ENCODE results near the gene TIA1. TPM values are rescaled to one million over a fixed set of nuclear protein-coding genes. Genes with fewer than 3 reads are reported as not detected.

The TIA1 gene
- total RNA-seq, 1 experiment from 2014 or later = 94.1 TPM

DNA sequence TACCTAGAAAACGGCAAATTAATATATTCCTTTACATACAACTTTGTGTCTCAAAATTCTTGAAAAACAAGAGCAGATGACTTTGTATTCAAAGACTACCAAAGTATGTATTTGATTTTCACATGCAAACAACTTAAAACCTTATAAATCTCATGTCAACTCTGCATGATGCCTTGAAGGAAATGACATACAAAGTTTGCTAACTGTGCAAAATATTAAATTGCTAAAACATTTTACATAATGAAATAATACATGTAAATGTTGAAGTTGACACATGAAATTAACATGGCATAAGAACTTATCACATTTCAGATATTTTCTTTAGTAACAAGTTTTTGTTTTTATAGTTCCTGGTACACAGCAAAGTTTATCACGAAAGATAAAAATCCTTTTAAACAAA lies 36.8 kb downstream of the TIA1 start:
- Histone ChIP-seq H3K4me2 (ENCODE audit: low read length) (no peak overlapping the region), H3K79me2 (ENCODE audit: insufficient read depth, low read length) (no peaks in the 10 kb centered on the region), H3K9ac (ENCODE audit: low read length) (no peak overlapping the region), H2AFZ (ENCODE audit: low read depth, low read length, poor library complexity, severe bottlenecking) (no peak overlapping the region), H3K9me3 (ENCODE audit: control insufficient read depth in 1 of 2, insufficient read depth in 1 of 2, low read depth in 1 of 2, low read length in 2 of 2) (no peaks in the 10 kb centered on the region), H3K4me3 (replicated peaks in 1 of 2; ENCODE audit: low read depth in 1 of 2, low read length in 2 of 2) (no peak overlapping the region), H3K27me3 (ENCODE audit: insufficient read depth, low read length) (no peaks in the 10 kb centered on the region), H4K20me1 (ENCODE audit: insufficient read depth) (no peaks in the 10 kb centered on the region), H3K9me2 (ENCODE audit: insufficient read depth) (no peaks in the 10 kb centered on the region), H3K36me3 (ENCODE audit: control insufficient read depth in 1 of 2, insufficient read depth in 2 of 2, low read length in 2 of 2) (peaks cover 17 to 37% of the 10 kb centered on the region in 2 experiments; a peak in 3 of 4 replicates), H3K27ac (ENCODE audit: low read depth, low read length) (no peak overlapping the region), H3K4me1 (ENCODE audit: control insufficient read depth in 1 of 2, insufficient read depth in 2 of 2, low read length in 2 of 2) (no peaks in the 10 kb centered on the region)
- POLR2A ChIA-PET = no interaction called here
- RAD21 ChIA-PET (ENCODE audit: low non-redundant PET in 1 of 2, low total read pairs in 2 of 2, uncharacterized antibody in 2 of 2, unreplicated experiment in 2 of 2) = no interaction called here
- no peak for ATAC-seq
- no peak for TF ChIP-seq CEBPB (IDR thresholded peaks at IDR 0.05; ENCODE audit: low read depth)
- no peak for TF ChIP-seq EZH2phosphoT487 (IDR thresholded peaks at IDR 0.05; ENCODE audit: borderline replicate concordance)
- no peak for TF ChIP-seq CBX3 (IDR thresholded peaks at IDR 0.05; ENCODE audit: low read depth)
- no TSS peak for BruUV-seq (replicated peaks)
- intact Hi-C loops (cut with micrococcal nuclease) = no loop called here
- CTCF ChIA-PET = no interaction called here
- DNase-seq (ENCODE audit: low read depth, low spot score) = no peak

DNA sequence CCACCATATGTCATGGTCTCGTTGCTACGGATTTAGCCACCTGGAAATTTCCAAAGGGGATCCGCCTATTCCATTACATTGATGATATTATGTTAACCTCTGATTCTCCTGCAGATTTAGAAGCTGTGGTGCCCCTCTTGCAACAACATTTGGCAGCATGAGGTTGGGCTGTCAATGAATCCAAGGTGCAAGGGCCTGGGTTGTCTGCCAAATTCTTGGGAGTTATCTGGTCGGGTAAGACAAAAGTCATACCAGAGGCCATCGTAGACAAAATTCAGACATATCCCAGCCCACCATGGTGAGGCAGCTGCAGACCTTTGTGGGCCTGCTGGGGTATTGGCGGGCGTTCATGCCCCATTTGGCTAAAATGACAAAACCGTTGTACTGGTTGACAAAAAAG lies 44.0 kb downstream of the TIA1 start:
- no peak overlapping the region for H3K27ac ChIP-seq (ENCODE audit: low read depth, low read length)
- intact Hi-C loops (cut with micrococcal nuclease) = no loop called here
- H3K79me2 ChIP-seq (ENCODE audit: insufficient read depth, low read length) = no peaks in the 10 kb centered on the region
- no peaks in the 10 kb centered on the region; a peak in 1 of 4 replicates for H3K36me3 ChIP-seq (ENCODE audit: control insufficient read depth in 1 of 2, insufficient read depth in 2 of 2, low read length in 2 of 2)
- ChIA-PET RAD21 (ENCODE audit: low non-redundant PET in 1 of 2, low total read pairs in 2 of 2, uncharacterized antibody in 2 of 2, unreplicated experiment in 2 of 2) (no interaction called here), CTCF (no interaction called here), POLR2A (interaction anchor here (1.8 kb wide), 1 partner anchor 14 kb away, joined by 6 read pairs; the partner anchor contains the start of gene C2orf42)
- no TSS peak for BruUV-seq (replicated peaks)
- ATAC-seq (no peak), DNase-seq (ENCODE audit: low read depth, low spot score) (no peak)
- no peak overlapping the region for H2AFZ ChIP-seq (ENCODE audit: low read depth, low read length, poor library complexity, severe bottlenecking)
- no peaks in the 10 kb centered on the region for H3K9me2 ChIP-seq (ENCODE audit: insufficient read depth)
- no peaks in the 10 kb centered on the region for H3K27me3 ChIP-seq (ENCODE audit: insufficient read depth, low read length)
- no peaks in the 10 kb centered on the region for H3K9me3 ChIP-seq (ENCODE audit: control insufficient read depth in 1 of 2, insufficient read depth in 1 of 2, low read depth in 1 of 2, low read length in 2 of 2)
- no peak for TF ChIP-seq REST (IDR thresholded peaks at IDR 0.05; ENCODE audit: low read depth)
- TF ChIP-seq EZH2phosphoT487 (IDR thresholded peaks at IDR 0.05; ENCODE audit: borderline replicate concordance) = no peak
- H3K4me1 ChIP-seq (ENCODE audit: control insufficient read depth in 1 of 2, insufficient read depth in 2 of 2, low read length in 2 of 2) = no peaks in the 10 kb centered on the region
- no peak overlapping the region for H3K9ac ChIP-seq (ENCODE audit: low read length)
- no peak overlapping the region for H3K4me3 ChIP-seq (replicated peaks in 1 of 2; ENCODE audit: low read depth in 1 of 2, low read length in 2 of 2)
- no peak overlapping the region for H3K4me2 ChIP-seq (ENCODE audit: low read length)
- no peaks in the 10 kb centered on the region for H4K20me1 ChIP-seq (ENCODE audit: insufficient read depth)
